OCI-LY1 (cell line): ENCODE data around the gene PDZD2.

Source experiments
- H2AFZ ChIP-seq: fragments of 200-600 bp; sonication (generic), shearing (Covaris generic); 2 replicates; pipeline ENCODE4 v1.6.0; 2014; ENCODE audit warnings: antibody characterized with exemption, mild to moderate bottlenecking, low read length
- H3F3A ChIP-seq: fragments of 200-600 bp; sonication (generic), shearing (Covaris generic); 2 replicates; pipeline ENCODE4 v1.6.0; 2014; ENCODE audit warnings: mild to moderate bottlenecking, antibody characterized with exemption, low read length, moderate library complexity; ENCODE audit not compliant: insufficient read depth
- H3K27ac ChIP-seq: fragments of 200-600 bp; sonication (generic); 2 replicates; pipeline ENCODE4 v1.5.1; 2014; ENCODE audit warnings: low read length, mixed run types, mild to moderate bottlenecking, low read depth; ENCODE audit not compliant: poor library complexity, severe bottlenecking
- H3K27me3 ChIP-seq: fragments of 200-600 bp; sonication (generic); 2 replicates; pipeline ENCODE4 v1.6.0; 2014; ENCODE audit warnings: antibody characterized with exemption, mild to moderate bottlenecking, low read length, moderate library complexity; ENCODE audit not compliant: insufficient read depth
- H3K36me3 ChIP-seq: fragments of 200-600 bp; sonication (generic); 2 replicates; pipeline ENCODE4 v1.6.1; 2014; ENCODE audit warnings: mild to moderate bottlenecking, antibody characterized with exemption, low read length, moderate library complexity, mixed read lengths; ENCODE audit not compliant: insufficient read depth
- H3K4me1 ChIP-seq: fragments of 200-600 bp; sonication (generic); 2 replicates; pipeline ENCODE4 v1.5.1; 2014; ENCODE audit warnings: mild to moderate bottlenecking, low read length, moderate library complexity; ENCODE audit not compliant: insufficient read depth, severe bottlenecking
- H3K4me2 ChIP-seq: fragments of 200-600 bp; sonication (generic), shearing (Covaris generic); 2 replicates; pipeline ENCODE4 v1.6.1; 2014; ENCODE audit warnings: low read length
- H3K4me3 ChIP-seq: fragments of 200-600 bp; sonication (generic); 2 replicates; pipeline ENCODE4 v1.5.1; 2014; ENCODE audit warnings: low read length, low read depth, mild to moderate bottlenecking, mixed read lengths; ENCODE audit not compliant: poor library complexity, severe bottlenecking
- H3K79me2 ChIP-seq: fragments of 200-600 bp; shearing (Covaris generic); 2 replicates; pipeline ENCODE4 v1.6.1; 2016; ENCODE audit warnings: mixed run types, low read length, mixed read lengths; ENCODE audit not compliant: insufficient read depth
- H3K9ac ChIP-seq: fragments of 200-600 bp; sonication (generic), shearing (Covaris generic); 2 replicates; pipeline ENCODE4 v1.6.1; 2014; ENCODE audit warnings: mild to moderate bottlenecking, low read length, mixed read lengths
- H3K9me2 ChIP-seq: fragments of 200-600 bp; sonication (generic), shearing (Covaris generic); 2 replicates; pipeline ENCODE4 v1.6.1; 2014; ENCODE audit warnings: low read depth, mild to moderate bottlenecking, low read length, mixed read lengths
- H3K9me3 ChIP-seq: fragments of 200-600 bp; shearing (Covaris generic); 2 replicates; pipeline ENCODE4 v1.6.1; 2014; ENCODE audit warnings: low read length, mixed read lengths
- H4K20me1 ChIP-seq: fragments of 200-600 bp; sonication (generic), shearing (Covaris generic); 2 replicates; pipeline ENCODE4 v1.6.0; 2016; ENCODE audit warnings: mild to moderate bottlenecking, low read length; ENCODE audit not compliant: insufficient read depth
- CTCF ChIP-seq: fragments of 200-600 bp; sonication (generic), shearing (Covaris generic); IDR thresholded peaks from 2 replicates; pipeline ENCODE4 v1.5.1; 2017; ENCODE audit warnings: mild to moderate bottlenecking, antibody characterized with exemption, low read length, moderate library complexity, mixed read lengths
- EZH2 ChIP-seq: fragments of 200-600 bp; sonication (generic), shearing (Covaris generic); IDR thresholded peaks from 2 replicates; pipeline ENCODE4 v1.8.0; 2017; ENCODE audit warnings: borderline replicate concordance, mixed run types, mild to moderate bottlenecking, antibody characterized with exemption, low read length, moderate library complexity, mixed read lengths

Gene PDZD2

GRCh38 chr5:32066448-32066847 lies 427.5 kb downstream of the PDZD2 start:
- no peaks in the 10 kb centered on the region for H3K9me2 ChIP-seq
- H3K79me2 ChIP-seq, result no peaks in the 10 kb centered on the region
- peaks cover 17% of the 10 kb centered on the region for H3K36me3 ChIP-seq
- no peaks in the 10 kb centered on the region for H3K4me1 ChIP-seq
- H3K27me3 ChIP-seq, result no peaks in the 10 kb centered on the region
- no peaks in the 10 kb centered on the region for H3K9me3 ChIP-seq
- H3K4me3 ChIP-seq, result no peak overlapping the region
- H3F3A ChIP-seq, result no peaks in the 10 kb centered on the region
- no peak overlapping the region for H3K4me2 ChIP-seq
- H3K27ac ChIP-seq, result no peak overlapping the region
- H4K20me1 ChIP-seq, result no peaks in the 10 kb centered on the region
- no peak overlapping the region for H2AFZ ChIP-seq
- TF ChIP-seq CTCF (no peak), EZH2 (no peak)
- H3K9ac ChIP-seq, result no peak overlapping the region

GRCh38 chr5:32067774-32068470 lies 429.0 kb downstream of the PDZD2 start:
- Histone ChIP-seq H3K9ac (no peak overlapping the region), H3F3A (no peaks in the 10 kb centered on the region), H3K4me3 (no peak overlapping the region), H3K36me3 (peaks cover 12% of the 10 kb centered on the region), H3K27me3 (no peaks in the 10 kb centered on the region), H3K9me2 (no peaks in the 10 kb centered on the region), H2AFZ (no peak overlapping the region), H3K4me1 (no peaks in the 10 kb centered on the region), H3K4me2 (no peak overlapping the region), H4K20me1 (no peaks in the 10 kb centered on the region), H3K79me2 (no peaks in the 10 kb centered on the region), H3K9me3 (no peaks in the 10 kb centered on the region), H3K27ac (no peak overlapping the region)
- TF ChIP-seq EZH2 (no peak), CTCF (no peak)

- H2AFZ ChIP-seq, result no peak overlapping the region
- no peaks in the 10 kb centered on the region for H3K9me3 ChIP-seq
- no peaks in the 10 kb centered on the region for H4K20me1 ChIP-seq
- peaks cover 8% of the 10 kb centered on the region for H3K36me3 ChIP-seq
- no peak overlapping the region for H3K4me3 ChIP-seq
- TF ChIP-seq EZH2 (no peak), CTCF (no peak)
- H3K9ac ChIP-seq, result no peak overlapping the region
- H3K9me2 ChIP-seq, result no peaks in the 10 kb centered on the region
- no peaks in the 10 kb centered on the region for H3K27me3 ChIP-seq
- no peak overlapping the region for H3K4me2 ChIP-seq
- no peak overlapping the region for H3K27ac ChIP-seq
- H3K79me2 ChIP-seq, result no peaks in the 10 kb centered on the region
- no peaks in the 10 kb centered on the region for H3F3A ChIP-seq
- no peaks in the 10 kb centered on the region for H3K4me1 ChIP-seq
Observed at GRCh38 chr5:32068561-32068960, 429.6 kb downstream of the PDZD2 start.
